PC-9 (cell line): ENCODE results near the gene SIPA1.

Experiments used
- CTCF ChIP-seq: fragments of 200-600 bp; sonication (generic); conservative IDR thresholded peaks from 2 replicates; pipeline ENCODE4 v1.6.1; 2017; ENCODE audit warnings: mixed run types, antibody characterized with exemption, mild to moderate bottlenecking, moderate library complexity
- EZH2 ChIP-seq: fragments of 200-600 bp; sonication (generic); IDR thresholded peaks from 2 replicates; pipeline ENCODE4 v1.8.0; 2017; ENCODE audit warnings: antibody characterized with exemption, low read depth

DNA sequence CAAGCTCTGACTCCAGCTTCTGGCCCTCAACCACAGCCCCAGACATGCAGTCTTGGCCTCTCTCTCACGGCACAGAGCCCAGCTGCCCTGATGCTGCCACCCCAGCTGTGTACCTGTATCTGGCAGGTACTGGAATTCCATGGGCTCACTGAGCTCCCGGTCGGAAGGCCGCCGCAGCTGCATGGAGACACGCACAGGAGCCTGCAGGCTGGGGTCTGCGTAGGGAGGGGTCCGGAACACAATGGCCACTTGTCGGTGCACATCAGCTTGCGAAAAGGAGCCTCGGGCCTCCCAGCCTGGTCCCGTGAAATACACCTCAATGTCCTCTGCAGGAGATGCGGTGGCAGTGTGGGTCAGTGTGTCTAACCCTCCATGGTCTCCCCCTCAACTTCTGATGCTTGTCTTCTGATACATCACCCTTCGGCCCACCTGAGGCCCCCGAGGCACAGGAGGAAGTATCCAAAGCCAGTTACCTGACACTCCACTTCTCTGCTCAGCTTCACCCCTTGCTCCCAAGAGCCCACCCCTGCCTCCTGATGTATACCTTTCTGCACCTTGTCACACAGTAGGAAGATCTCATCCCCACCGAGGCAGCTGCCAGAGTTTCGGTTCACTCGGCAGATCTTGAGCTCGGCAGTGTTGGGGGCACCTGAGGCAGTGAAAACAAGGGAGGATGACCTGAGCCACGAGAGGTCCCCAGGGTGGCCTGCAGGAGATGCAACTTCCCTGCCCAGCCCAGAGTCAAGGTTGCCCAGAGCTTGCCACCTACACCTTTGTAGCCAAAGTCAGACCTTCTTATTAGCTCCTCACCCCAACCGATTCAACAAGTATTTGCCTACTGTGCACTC is 20.5 kb downstream of the SIPA1 start:
- TF ChIP-seq CTCF = no peak
- no peak for TF ChIP-seq EZH2
